ENCODE data around the gene KRT80.

DNA sequence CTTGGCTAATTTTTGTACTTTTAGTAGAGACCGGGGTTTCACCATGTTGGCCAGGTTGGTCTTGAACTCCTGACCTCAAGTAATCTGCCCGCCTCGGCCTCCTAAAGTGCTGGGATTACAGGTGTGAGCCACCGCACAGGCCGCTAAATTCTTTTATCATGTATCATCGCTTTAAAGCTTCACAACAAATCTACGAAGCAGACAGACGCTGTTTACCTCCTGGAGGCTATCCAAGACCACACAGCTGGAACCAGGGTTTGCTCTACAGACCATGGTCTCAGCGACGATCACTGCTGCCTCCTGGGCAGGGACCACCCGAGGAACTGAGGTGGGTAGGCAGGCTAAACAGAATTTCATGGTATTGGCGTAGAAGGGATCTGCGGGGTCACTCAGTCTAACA, 27.2 kb downstream of the KRT80 start:
- TF ChIP-seq POLR2A (IDR thresholded peaks at IDR 0.05; ENCODE audit: low read depth, low read length) = no peak
- no peak for TF ChIP-seq POLR2AphosphoS5 (IDR thresholded peaks at IDR 0.05; ENCODE audit: low read depth, low read length)

All from GM12892 (cell line).